NCI-H774 (cell line): ENCODE results near the gene SMURF1.

Experiments used
- DNase-seq: peaks from one replicate; lab custom pipeline; 2025; lab: John Stamatoyannopoulos, UW

The SMURF1 gene

DNA sequence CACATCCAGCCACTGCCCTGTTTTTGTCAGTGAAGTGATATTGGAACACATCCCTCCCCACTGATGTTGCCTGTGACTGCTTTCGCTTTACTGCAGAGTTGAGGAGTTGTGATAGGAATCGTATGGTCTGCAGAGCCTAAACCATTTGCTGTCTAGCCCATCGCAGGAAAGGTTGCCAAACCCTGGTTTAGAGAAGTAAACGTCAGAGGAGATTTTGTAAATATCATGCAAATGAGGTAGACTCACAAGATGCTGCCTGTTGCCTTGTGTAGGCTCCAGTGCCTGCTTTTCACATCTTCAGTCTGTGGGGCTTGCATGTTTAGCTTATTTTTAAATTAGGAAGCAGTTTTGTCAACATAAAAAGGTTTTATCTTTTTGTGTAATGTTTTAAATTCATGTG, 158.5 kb downstream of the SMURF1 start:
- no peak for DNase-seq

- no peak for DNase-seq
These were observed 159.8 kb downstream of the SMURF1 start for GRCh38 chr7:98984126-98984525.

DNA sequence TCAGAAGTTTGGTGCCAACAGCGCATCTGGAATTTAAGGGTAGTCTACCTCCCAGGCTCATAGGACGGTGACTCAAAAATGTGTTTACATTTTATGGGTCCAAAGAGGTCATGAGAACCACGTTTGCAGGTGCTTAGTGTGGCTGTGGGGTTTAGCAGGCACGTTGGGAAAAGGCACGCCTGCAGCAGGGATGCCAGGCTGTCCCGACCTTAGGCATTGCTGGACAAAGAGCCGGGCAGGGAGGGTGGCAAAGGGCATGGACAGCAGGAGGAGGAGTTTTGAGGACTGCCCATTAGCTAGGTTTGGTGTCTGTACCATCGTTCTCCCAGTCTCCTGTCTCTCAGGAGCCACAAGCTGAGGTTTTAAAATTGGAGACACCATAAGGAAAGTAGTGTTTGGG, 161.2 kb downstream of the SMURF1 start:
- DNase-seq: no peak

DNA sequence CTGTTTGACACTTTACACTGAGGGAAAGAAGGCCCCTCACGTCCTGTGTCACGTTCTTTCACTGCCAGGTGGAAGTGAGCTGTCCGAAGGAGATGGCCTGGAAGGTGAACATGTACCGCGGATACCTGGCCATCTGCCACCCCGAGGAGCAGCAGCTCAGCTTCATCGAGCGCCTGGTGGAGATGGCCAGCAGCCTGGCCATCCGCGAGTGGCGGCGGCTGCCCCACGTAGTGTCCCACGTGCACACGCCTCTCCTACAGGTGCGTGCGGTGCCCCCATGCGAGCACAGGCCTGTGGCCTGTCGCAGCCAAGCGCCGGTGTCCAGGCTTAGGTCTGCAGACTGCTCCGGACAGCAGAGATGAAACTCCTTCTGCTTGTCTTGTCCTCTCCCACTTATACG, 162.2 kb downstream of the SMURF1 start:
- no peak for DNase-seq

DNA sequence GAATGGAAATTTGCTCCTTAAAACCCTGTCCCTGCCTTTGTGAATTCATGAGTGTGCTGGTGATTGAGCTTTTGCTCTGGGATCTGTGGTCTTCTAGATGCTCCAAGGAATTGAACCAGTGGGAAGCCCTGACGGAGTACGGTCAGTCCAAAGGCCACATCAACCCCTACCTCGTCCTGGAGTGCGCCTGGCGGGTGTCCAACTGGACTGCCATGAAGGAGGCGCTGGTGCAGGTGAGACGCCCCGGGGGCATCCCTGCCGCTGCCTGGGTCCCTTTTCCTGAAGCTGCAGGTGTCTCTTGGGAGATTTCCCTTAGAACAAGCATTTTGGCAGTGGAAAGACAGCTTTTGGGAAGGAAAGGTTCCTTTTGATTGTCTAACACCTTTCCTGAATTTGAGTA, 165.2 kb downstream of the SMURF1 start:
- DNase-seq: no peak
